ENCODE measurements around the gene ZNF516. TPM values are rescaled to one million over a fixed set of nuclear protein-coding genes. Genes with fewer than 3 reads are reported as not detected.

The ZNF516 gene
- total RNA-seq, 1 donor from 2014 or later, result 53.5 TPM

GRCh38 chr18:76398295-76398694, 96.7 kb downstream of the ZNF516 start:
- no peak for DNase-seq (ENCODE audit: low spot score)
- intact Hi-C loops (cut with DNase I), result loop anchor here (10.0 kb wide), 1 partner anchor 287 kb away; no protein-coding TSS in a partner anchor
- peak; percentile 9 for ATAC-seq

GRCh38 chr18:76397631-76398030, 97.4 kb downstream of the ZNF516 start:
- ATAC-seq, result no peak
- intact Hi-C loops (cut with DNase I), result loop anchor here (10.0 kb wide), 1 partner anchor 287 kb away; no protein-coding TSS in a partner anchor
- no peak for DNase-seq (ENCODE audit: low spot score)

- DNase-seq (ENCODE audit: low spot score) (no peak), ATAC-seq (no peak)
- intact Hi-C loops (cut with DNase I), result loop anchor here (10.0 kb wide), 1 partner anchor 288 kb away; no protein-coding TSS in a partner anchor
Observed at GRCh38 chr18:76396792-76397191, 98.2 kb downstream of the ZNF516 start.

- DNase-seq (ENCODE audit: low spot score) (peak; percentile 55), ATAC-seq (no peak)
- intact Hi-C loops (cut with DNase I), result loop anchor here (10.0 kb wide), 1 partner anchor 289 kb away; no protein-coding TSS in a partner anchor
Observed at GRCh38 chr18:76395609-76396008, 99.4 kb downstream of the ZNF516 start.

GRCh38 chr18:76394780-76395476, 100.1 kb downstream of the ZNF516 start:
- intact Hi-C loops (cut with DNase I), result loop anchor here (10.0 kb wide), 1 partner anchor 290 kb away; no protein-coding TSS in a partner anchor
- peak; percentile 39 for DNase-seq (ENCODE audit: low spot score)
- ATAC-seq, result peak; percentile 3

GRCh38 chr18:76392349-76392748, 102.7 kb downstream of the ZNF516 start:
- DNase-seq (ENCODE audit: low spot score) (peak; percentile 56), ATAC-seq (no peak)
- intact Hi-C loops (cut with DNase I), result loop anchor here (10.0 kb wide), 1 partner anchor 292 kb away; no protein-coding TSS in a partner anchor

- intact Hi-C loops (cut with DNase I), result loop anchor here (10.0 kb wide), 1 partner anchor 293 kb away; no protein-coding TSS in a partner anchor
- no peak for ATAC-seq
- DNase-seq (ENCODE audit: low spot score), result peak; percentile 41
Observed at GRCh38 chr18:76391746-76392145, 103.3 kb downstream of the ZNF516 start.

GRCh38 chr18:76391038-76391437, 104.0 kb downstream of the ZNF516 start:
- intact Hi-C loops (cut with DNase I), result loop anchor here (10.0 kb wide), 1 partner anchor 294 kb away; no protein-coding TSS in a partner anchor
- DNase-seq (ENCODE audit: low spot score), result no peak
- ATAC-seq, result no peak

GRCh38 chr18:76390452-76391035, 104.5 kb downstream of the ZNF516 start:
- peak; percentile 61 for DNase-seq (ENCODE audit: low spot score)
- intact Hi-C loops (cut with DNase I), result loop anchor here (10.0 kb wide), 1 partner anchor 294 kb away; no protein-coding TSS in a partner anchor
- no peak for ATAC-seq

- intact Hi-C loops (cut with DNase I), result loop anchor here (10.0 kb wide), 1 partner anchor 295 kb away; no protein-coding TSS in a partner anchor
- ATAC-seq, result peak; percentile 3
- peak; percentile 36 for DNase-seq (ENCODE audit: low spot score)
Observed at GRCh38 chr18:76389716-76390115, 105.3 kb downstream of the ZNF516 start.

- ATAC-seq (peak; percentile 89), DNase-seq (ENCODE audit: low spot score) (peak; percentile 60)
- intact Hi-C loops (cut with DNase I), result no loop called here
Observed at GRCh38 chr18:76388891-76389423, 106.1 kb downstream of the ZNF516 start.

GRCh38 chr18:76388261-76388660, 106.8 kb downstream of the ZNF516 start:
- ATAC-seq, result no peak
- intact Hi-C loops (cut with DNase I), result no loop called here
- peak; percentile 38 for DNase-seq (ENCODE audit: low spot score)

- intact Hi-C loops (cut with DNase I), result no loop called here
- no peak for ATAC-seq
- peak; percentile 42 for DNase-seq (ENCODE audit: low spot score)
Observed at GRCh38 chr18:76387608-76388007, 107.4 kb downstream of the ZNF516 start.

GRCh38 chr18:76386886-76387285, 108.2 kb downstream of the ZNF516 start:
- ATAC-seq, result no peak
- peak; percentile 53 for DNase-seq (ENCODE audit: low spot score)
- intact Hi-C loops (cut with DNase I), result no loop called here

- DNase-seq (ENCODE audit: low spot score) (peak; percentile 42), ATAC-seq (no peak)
- intact Hi-C loops (cut with DNase I), result no loop called here
Observed at GRCh38 chr18:76386071-76386470, 109.0 kb downstream of the ZNF516 start.

- DNase-seq (ENCODE audit: low spot score) (peak; percentile 51), ATAC-seq (no peak)
- intact Hi-C loops (cut with DNase I), result no loop called here
Observed at GRCh38 chr18:76385681-76385975, 109.4 kb downstream of the ZNF516 start.

GRCh38 chr18:76384861-76385680, 110.0 kb downstream of the ZNF516 start:
- ATAC-seq (no peak), DNase-seq (ENCODE audit: low spot score) (peak; percentile 47)
- intact Hi-C loops (cut with DNase I), result no loop called here

GRCh38 chr18:76384114-76384790, 110.8 kb downstream of the ZNF516 start:
- DNase-seq (ENCODE audit: low spot score) (peak; percentile 51), ATAC-seq (no peak)
- intact Hi-C loops (cut with DNase I), result no loop called here

- peak; percentile 47 for DNase-seq (ENCODE audit: low spot score)
- no peak for ATAC-seq
- intact Hi-C loops (cut with DNase I), result no loop called here
Observed at GRCh38 chr18:76383636-76384035, 111.4 kb downstream of the ZNF516 start.

Measured in sciatic nerve (tissue), 2 donors.